ENCODE results near the gene MED12. TPM values are rescaled to one million over a fixed set of nuclear protein-coding genes. Genes with fewer than 3 reads are reported as not detected.

Gene MED12
- total and polyA plus RNA-seq, 7 experiments from 2014 or later: 12.5 to 104 (median 73.3) TPM

DNA sequence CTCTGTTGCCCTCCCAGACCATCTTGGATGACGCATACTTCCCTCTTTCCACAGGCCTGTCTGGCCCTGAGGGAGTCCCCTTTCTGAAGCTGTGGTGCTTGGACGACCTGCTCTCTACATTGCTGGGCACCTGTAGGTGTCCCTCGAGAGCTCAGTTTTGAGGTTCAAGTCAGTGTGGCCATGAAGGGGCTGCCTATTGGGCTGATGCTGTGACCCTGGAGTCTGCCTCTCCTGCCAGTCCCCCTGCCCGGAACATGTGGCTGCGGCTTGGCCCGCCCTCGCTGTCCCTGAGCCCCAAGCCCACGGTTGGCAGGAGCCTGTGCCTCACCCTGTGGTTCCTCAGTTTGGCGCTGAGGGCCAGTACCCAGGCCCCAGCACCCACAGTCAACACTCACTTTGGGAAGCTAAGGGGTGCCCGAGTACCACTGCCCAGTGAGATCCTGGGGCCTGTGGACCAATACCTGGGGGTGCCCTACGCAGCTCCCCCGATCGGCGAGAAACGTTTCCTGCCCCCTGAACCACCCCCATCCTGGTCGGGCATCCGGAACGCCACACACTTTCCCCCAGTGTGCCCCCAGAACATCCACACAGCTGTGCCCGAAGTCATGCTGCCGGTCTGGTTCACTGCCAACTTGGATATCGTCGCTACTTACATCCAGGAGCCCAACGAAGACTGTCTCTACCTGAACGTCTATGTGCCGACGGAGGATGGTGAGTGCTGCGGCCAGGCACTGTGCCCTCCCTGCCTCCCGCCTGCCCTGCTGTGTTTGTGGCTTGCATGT, 29.3 kb downstream of the MED12 start:
- Histone ChIP-seq H3K4me1 (ENCODE audit: control insufficient read depth in 2 of 2, insufficient read depth in 2 of 2, low read length in 2 of 2) (peaks cover 0 to 10% of the 10 kb centered on the region in 2 donors), H3K4me3 (ENCODE audit: low read length) (no peak overlapping the region), H3K36me3 (ENCODE audit: control insufficient read depth in 2 of 3, insufficient read depth in 3 of 3, low read length in 3 of 3) (no peaks in the 10 kb centered on the region), H3K9me3 (ENCODE audit: control insufficient read depth in 2 of 3, low read length in 3 of 3) (no peaks in the 10 kb centered on the region), H3K27ac (ENCODE audit: low read depth, low read length) (no peak overlapping the region), H3K27me3 (ENCODE audit: control insufficient read depth in 2 of 2, insufficient read depth in 2 of 2, low read length in 2 of 2) (no peaks in the 10 kb centered on the region)
- Mint-ChIP-seq H3K27ac (no peak overlapping the region), H3K9me3 (peaks cover 0 to 2% (median 0%) of the 10 kb centered on the region in 11 donors), H3K27me3 (no peaks in the 10 kb centered on the region), H3K4me3 (no peak overlapping the region), H3K4me1 (peaks cover 5 to 20% (median 13%) of the 10 kb centered on the region in 7 donors), H3K36me3 (no peaks in the 10 kb centered on the region)
- ATAC-seq: no peak
- no peak for DNase-seq
- ChIA-PET CTCF (no interaction called here), POLR2A (interaction anchor here (1.3 kb wide), 1 partner anchor 29 kb away, joined by 3 read pairs; the partner anchor contains the start of gene MED12)
- intact Hi-C loops (cut with micrococcal nuclease): loop anchor here in 1 of 2 donors (5.0 kb wide), 1 partner anchor 35 kb away; no protein-coding TSS in a partner anchor

DNA sequence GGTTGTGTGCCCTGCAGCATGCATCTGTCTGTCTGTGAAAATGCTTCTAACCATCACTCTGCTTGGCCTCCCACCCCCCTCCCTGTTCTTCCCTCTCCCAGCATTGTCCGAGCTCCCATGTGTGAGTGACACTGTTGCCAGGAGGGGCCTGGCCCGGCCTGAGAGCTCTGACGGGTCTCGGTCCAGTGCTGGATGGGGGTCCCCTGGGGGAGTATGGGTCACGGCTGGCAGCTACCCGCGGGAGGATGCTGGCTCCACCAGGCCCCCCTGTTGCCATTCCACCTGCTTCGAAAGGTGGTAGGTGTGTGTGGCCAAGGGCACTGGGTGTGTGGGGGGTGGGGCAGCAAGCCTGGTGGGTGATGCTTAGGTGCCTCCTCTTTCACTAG, 29.9 kb downstream of the MED12 start:
- Histone ChIP-seq H3K4me3 (ENCODE audit: low read length) (no peak overlapping the region), H3K27me3 (ENCODE audit: control insufficient read depth in 2 of 2, insufficient read depth in 2 of 2, low read length in 2 of 2) (no peaks in the 10 kb centered on the region), H3K27ac (ENCODE audit: low read depth, low read length) (no peak overlapping the region), H3K36me3 (ENCODE audit: control insufficient read depth in 2 of 3, insufficient read depth in 3 of 3, low read length in 3 of 3) (no peaks in the 10 kb centered on the region), H3K9me3 (ENCODE audit: control insufficient read depth in 2 of 3, low read length in 3 of 3) (no peaks in the 10 kb centered on the region), H3K4me1 (ENCODE audit: control insufficient read depth in 2 of 2, insufficient read depth in 2 of 2, low read length in 2 of 2) (peaks cover 0 to 10% of the 10 kb centered on the region in 2 donors)
- Mint-ChIP-seq H3K4me1 (peaks cover 5 to 20% (median 13%) of the 10 kb centered on the region in 7 donors), H3K9me3 (peaks cover 0 to 2% (median 0%) of the 10 kb centered on the region in 11 donors), H3K4me3 (no peak overlapping the region), H3K27ac (no peak overlapping the region), H3K27me3 (no peaks in the 10 kb centered on the region), H3K36me3 (peaks cover 0 to under 1% (median 0%) of the 10 kb centered on the region in 5 donors)
- DNase-seq (no peak), ATAC-seq (no peak)
- CTCF ChIA-PET: no interaction called here
- POLR2A ChIA-PET: interaction anchor here (1.3 kb wide), 1 partner anchor 30 kb away, joined by 3 read pairs; the partner anchor contains the start of gene MED12
- intact Hi-C loops (cut with micrococcal nuclease): loop anchor here in 1 of 2 donors (5.0 kb wide), 1 partner anchor 34 kb away; no protein-coding TSS in a partner anchor

DNA sequence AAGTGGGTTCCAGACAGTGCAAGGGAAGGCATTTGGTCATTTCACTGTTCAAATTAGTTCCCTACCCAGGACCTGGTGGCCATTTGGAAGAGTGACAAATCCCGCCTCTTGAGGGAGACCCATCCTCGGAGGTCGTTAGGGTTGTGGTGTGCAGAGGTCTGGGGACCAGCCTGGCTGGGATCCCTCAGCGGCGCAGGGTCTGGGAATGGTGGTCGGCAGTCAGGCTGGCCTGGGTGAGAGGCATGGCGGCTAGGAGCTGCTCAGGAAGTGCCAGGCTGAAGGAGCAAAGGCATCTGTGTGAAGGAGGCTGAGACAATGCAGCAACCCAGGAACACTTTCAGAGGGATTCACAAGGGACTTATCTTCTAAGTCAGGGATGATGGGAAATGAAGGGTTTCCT, 33.0 kb downstream of the MED12 start:
- peaks cover 2 to 11% (median 4%) of the 10 kb centered on the region in 7 donors for H3K4me1 Mint-ChIP-seq
- Histone ChIP-seq H3K27me3 (ENCODE audit: control insufficient read depth in 2 of 2, insufficient read depth in 2 of 2, low read length in 2 of 2) (no peaks in the 10 kb centered on the region), H3K36me3 (ENCODE audit: control insufficient read depth in 2 of 3, insufficient read depth in 3 of 3, low read length in 3 of 3) (no peaks in the 10 kb centered on the region), H3K9me3 (ENCODE audit: control insufficient read depth in 2 of 3, low read length in 3 of 3) (no peaks in the 10 kb centered on the region), H3K27ac (ENCODE audit: low read depth, low read length) (no peak overlapping the region), H3K4me3 (ENCODE audit: low read length) (no peak overlapping the region), H3K4me1 (ENCODE audit: control insufficient read depth in 2 of 2, insufficient read depth in 2 of 2, low read length in 2 of 2) (no peaks in the 10 kb centered on the region)
- no peak overlapping the region for H3K4me3 Mint-ChIP-seq
- intact Hi-C loops (cut with micrococcal nuclease): no loop called here
- no peaks in the 10 kb centered on the region for H3K9me3 Mint-ChIP-seq
- CTCF ChIA-PET: no interaction called here
- no peak for ATAC-seq
- DNase-seq: no peak
- POLR2A ChIA-PET: no interaction called here
- no peaks in the 10 kb centered on the region for H3K27me3 Mint-ChIP-seq
- H3K27ac Mint-ChIP-seq: no peak overlapping the region
- peaks cover 0 to 3% (median 0%) of the 10 kb centered on the region in 5 donors for H3K36me3 Mint-ChIP-seq

DNA sequence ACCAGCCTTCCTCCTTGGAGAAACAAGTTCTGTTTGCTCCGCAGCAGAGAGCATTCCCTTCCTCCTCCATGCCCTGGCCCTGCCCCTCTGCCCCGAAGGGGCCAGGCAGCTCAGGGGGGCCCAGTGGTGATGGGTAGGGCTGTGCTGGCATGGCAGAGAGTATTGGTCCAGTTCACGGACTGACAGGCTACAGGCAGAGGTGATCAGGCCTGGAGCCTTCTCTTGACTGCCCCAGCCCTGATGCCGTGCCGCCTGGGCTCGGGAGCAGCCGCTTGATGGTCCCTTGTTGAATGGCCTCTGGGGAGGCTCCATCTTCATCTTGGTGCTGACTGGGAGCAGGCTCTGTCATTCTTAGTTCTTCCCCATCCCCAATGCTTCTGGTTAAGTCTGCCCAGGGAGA, 35.8 kb downstream of the MED12 start:
- H3K27me3 Mint-ChIP-seq: no peaks in the 10 kb centered on the region
- H3K4me1 ChIP-seq (ENCODE audit: control insufficient read depth in 2 of 2, insufficient read depth in 2 of 2, low read length in 2 of 2): peaks cover 0 to 7% of the 10 kb centered on the region in 2 donors
- H3K36me3 Mint-ChIP-seq: peaks cover 0 to 6% (median 0%) of the 10 kb centered on the region in 5 donors
- CTCF ChIA-PET: no interaction called here
- H3K27ac Mint-ChIP-seq: no peak overlapping the region
- H3K27me3 ChIP-seq (ENCODE audit: control insufficient read depth in 2 of 2, insufficient read depth in 2 of 2, low read length in 2 of 2): no peaks in the 10 kb centered on the region
- no peak overlapping the region for H3K27ac ChIP-seq (ENCODE audit: low read depth, low read length)
- intact Hi-C loops (cut with micrococcal nuclease): no loop called here
- no peak for DNase-seq
- ATAC-seq: no peak
- H3K9me3 Mint-ChIP-seq: no peaks in the 10 kb centered on the region
- no peaks in the 10 kb centered on the region for H3K36me3 ChIP-seq (ENCODE audit: control insufficient read depth in 2 of 3, insufficient read depth in 3 of 3, low read length in 3 of 3)
- H3K4me3 Mint-ChIP-seq: no peak overlapping the region
- peaks cover 2 to 11% (median 9%) of the 10 kb centered on the region in 7 donors for H3K4me1 Mint-ChIP-seq
- H3K9me3 ChIP-seq (ENCODE audit: control insufficient read depth in 2 of 3, low read length in 3 of 3): no peaks in the 10 kb centered on the region
- H3K4me3 ChIP-seq (ENCODE audit: low read length): no peak overlapping the region
- POLR2A ChIA-PET: no interaction called here

DNA sequence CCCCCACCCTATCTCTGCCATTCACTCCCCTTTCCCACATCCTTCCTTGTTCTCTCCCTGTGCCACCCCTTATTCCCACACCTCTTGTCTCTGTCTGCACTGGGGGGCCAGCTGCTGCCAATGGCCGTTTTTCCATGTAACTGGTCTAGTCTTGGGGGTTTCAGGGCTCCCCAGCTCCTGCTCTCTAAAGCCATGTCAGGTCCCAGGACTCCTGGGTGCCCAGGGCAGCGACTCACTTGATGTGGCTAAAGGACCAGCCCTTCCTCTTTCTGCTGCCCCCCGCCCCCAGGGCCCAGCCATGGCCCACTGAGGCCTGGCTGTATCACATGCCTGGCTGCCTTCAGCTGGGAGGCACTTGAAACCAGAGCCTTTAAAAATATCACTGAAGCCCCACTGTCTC, 36.2 kb downstream of the MED12 start:
- Histone ChIP-seq H3K27me3 (ENCODE audit: control insufficient read depth in 2 of 2, insufficient read depth in 2 of 2, low read length in 2 of 2) (no peaks in the 10 kb centered on the region), H3K4me3 (ENCODE audit: low read length) (no peak overlapping the region), H3K36me3 (ENCODE audit: control insufficient read depth in 2 of 3, insufficient read depth in 3 of 3, low read length in 3 of 3) (no peaks in the 10 kb centered on the region), H3K9me3 (ENCODE audit: control insufficient read depth in 2 of 3, low read length in 3 of 3) (no peaks in the 10 kb centered on the region), H3K27ac (ENCODE audit: low read depth, low read length) (no peak overlapping the region), H3K4me1 (ENCODE audit: control insufficient read depth in 2 of 2, insufficient read depth in 2 of 2, low read length in 2 of 2) (peaks cover 0 to 7% of the 10 kb centered on the region in 2 donors)
- no peaks in the 10 kb centered on the region for H3K9me3 Mint-ChIP-seq
- POLR2A ChIA-PET: no interaction called here
- no peak overlapping the region for H3K4me3 Mint-ChIP-seq
- no peak for DNase-seq
- peaks cover 0 to 8% (median 0%) of the 10 kb centered on the region in 5 donors for H3K36me3 Mint-ChIP-seq
- CTCF ChIA-PET: no interaction called here
- no peaks in the 10 kb centered on the region for H3K27me3 Mint-ChIP-seq
- H3K4me1 Mint-ChIP-seq: peaks cover 5 to 14% (median 11%) of the 10 kb centered on the region in 7 donors
- H3K27ac Mint-ChIP-seq: no peak overlapping the region
- no peak for ATAC-seq
- intact Hi-C loops (cut with micrococcal nuclease): no loop called here

DNA sequence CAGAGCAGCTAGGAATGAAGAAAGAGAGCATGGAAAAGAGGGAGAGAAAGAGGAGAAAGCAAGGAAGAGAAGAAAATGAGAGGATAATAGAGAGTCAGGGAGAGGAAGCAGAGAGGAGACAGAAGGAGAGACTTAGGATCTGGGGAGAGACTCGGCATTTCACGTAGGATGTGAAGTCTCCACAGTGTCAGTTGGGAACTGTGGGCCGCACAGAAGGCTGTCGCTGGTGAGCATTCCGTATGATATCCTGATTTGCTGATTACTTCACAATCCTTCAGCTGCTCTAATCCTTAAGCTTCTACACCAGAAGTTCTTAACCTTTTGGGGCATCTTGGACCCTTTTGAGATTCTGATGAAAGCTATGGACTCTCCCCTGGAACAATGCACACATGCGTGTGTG, 40.2 kb downstream of the MED12 start:
- Mint-ChIP-seq H3K9me3 (peaks cover 0 to 4% (median 0%) of the 10 kb centered on the region in 11 donors), H3K27me3 (no peaks in the 10 kb centered on the region), H3K4me1 (peaks cover 5 to 15% (median 11%) of the 10 kb centered on the region in 7 donors), H3K4me3 (peak overlapping the region in 2 of 10 donors; percentile 42), H3K27ac (peak overlapping the region in 4 of 9 donors; percentile 49 to 67 (median 56)), H3K36me3 (peaks cover 0 to 8% (median 0%) of the 10 kb centered on the region in 5 donors)
- no peak for ATAC-seq
- CTCF ChIA-PET: interaction anchor here (0.9 kb wide), 1 partner anchor 16 kb away, joined by 3 read pairs; no protein-coding TSS in a partner anchor
- H3K27me3 ChIP-seq (ENCODE audit: control insufficient read depth in 2 of 2, insufficient read depth in 2 of 2, low read length in 2 of 2): no peaks in the 10 kb centered on the region
- no peak overlapping the region for H3K4me3 ChIP-seq (ENCODE audit: low read length)
- no peaks in the 10 kb centered on the region for H3K9me3 ChIP-seq (ENCODE audit: control insufficient read depth in 2 of 3, low read length in 3 of 3)
- H3K36me3 ChIP-seq (ENCODE audit: control insufficient read depth in 2 of 3, insufficient read depth in 3 of 3, low read length in 3 of 3): no peaks in the 10 kb centered on the region
- intact Hi-C loops (cut with micrococcal nuclease): no loop called here
- no peak for DNase-seq
- H3K27ac ChIP-seq (ENCODE audit: low read depth, low read length): no peak overlapping the region
- POLR2A ChIA-PET: interaction anchor here (1.0 to 2.0 kb wide), 2 partner anchors 23 to 28 kb away, joined by 3 to 4 read pairs; no protein-coding TSS in a partner anchor
- H3K4me1 ChIP-seq (ENCODE audit: control insufficient read depth in 2 of 2, insufficient read depth in 2 of 2, low read length in 2 of 2): peaks cover 0 to 7% of the 10 kb centered on the region in 2 donors
